GM12878 (cell line): Measurements from ENCODE around the gene FKBP6. TPM values are rescaled to one million over a fixed set of nuclear protein-coding genes. Genes with fewer than 3 reads are reported as not detected.

Experiments
- ATAC-seq: fragments of 200-7000 bp; cut with Tn5 transposase; 3 replicates; pipeline ENCODE4 v1.9.1; 2020; ENCODE audit warnings: mild to moderate bottlenecking, moderate library complexity
- BruUV-seq: library from RNA; stranded (reverse); fragments of 400-500 nt; replicated peaks from 2 replicates; lab custom pipeline; 2021; lab: Mats Ljungman, UMichigan
- CTCF ChIA-PET: fragments of 300-600 bp; sonication (Branson Sonifier 250); formaldehyde crosslinking; extraction: SDS; loops from one replicate; lab custom pipeline; 2021; ENCODE audit warnings: inconsistent platforms; lab: Yijun Ruan, JAX
- POLR2A ChIA-PET: fragments of 350-600 bp; formaldehyde crosslinking; extraction: SDS; loops from one replicate; lab custom pipeline; 2021; ENCODE audit warnings: inconsistent platforms; lab: Charles Lee
- RAD21 ChIA-PET: fragments of 300-600 bp; sonication (Branson Sonifier 250); formaldehyde crosslinking; loops from one replicate; lab custom pipeline; 2023; ENCODE audit warnings: antibody characterized with exemption; ENCODE audit not compliant: unreplicated experiment; lab: Charles Lee
- SMC1A ChIA-PET: fragments of 300-600 bp; sonication (Branson Sonifier 250); formaldehyde crosslinking; loops from one replicate; lab custom pipeline; 2023; ENCODE audit not compliant: unreplicated experiment, uncharacterized antibody; lab: Charles Lee
- DNase-seq: peaks from one replicate; pipeline ENCODE4 v3.0.0-alpha.2; 2011; ENCODE audit warnings: low read depth, low spot score
- FAIRE-seq: peaks from 3 replicates; lab custom pipeline; 2011; peaks lifted over from hg19 to GRCh38; lab: Jason Lieb, UNC
- H2AFZ ChIP-seq: 2 replicates; pipeline ENCODE4 v1.6.0; 2011; ENCODE audit warnings: low read depth, low read length, control low read depth; ENCODE audit not compliant: control insufficient read depth
- H3K27ac ChIP-seq: 2 replicates; pipeline ENCODE4 v1.5.1; 2011; ENCODE audit warnings: control low read depth; ENCODE audit not compliant: control insufficient read depth, insufficient read depth
- H3K27me3 ChIP-seq, 2 experiments: replicated peaks in 1 of 2; 2 replicates each; pipeline versions ENCODE4 v1.6.0 to v1.6.1; 2011; ENCODE audit warnings: low read length in 1 of 2; ENCODE audit not compliant: control insufficient read depth in 2 of 2, insufficient read depth in 2 of 2
- H3K36me3 ChIP-seq, 2 experiments: 2 replicates each; pipeline ENCODE4 v1.5.1; 2011; ENCODE audit warnings: low read length in 1 of 2; ENCODE audit not compliant: control insufficient read depth in 2 of 2, insufficient read depth in 2 of 2
- H3K4me1 ChIP-seq: 2 replicates; pipeline ENCODE4 v1.6.1; 2011; ENCODE audit warnings: mild to moderate bottlenecking, low read length, moderate library complexity, mixed read lengths; ENCODE audit not compliant: control insufficient read depth, insufficient read depth
- H3K4me2 ChIP-seq: 2 replicates; pipeline ENCODE4 v1.6.0; 2011; ENCODE audit warnings: control low read depth; ENCODE audit not compliant: control insufficient read depth, insufficient read depth
- H3K4me3 ChIP-seq: fragments of 200-600 bp; sonication (generic); 2 replicates; pipeline ENCODE4 v1.5.1; 2016
- H3K79me2 ChIP-seq: 2 replicates; pipeline ENCODE4 v1.6.0; 2011; ENCODE audit warnings: low read length; ENCODE audit not compliant: control insufficient read depth, insufficient read depth
- H3K9ac ChIP-seq: 2 replicates; pipeline ENCODE4 v1.8.0; 2011; ENCODE audit warnings: low read length, control low read depth, mixed read lengths; ENCODE audit not compliant: control insufficient read depth, insufficient read depth
- H3K9me3 ChIP-seq: replicated peaks from 3 replicates; pipeline ENCODE4 v1.5.1; 2011; ENCODE audit warnings: mild to moderate bottlenecking, low read length; ENCODE audit not compliant: control insufficient read depth, insufficient read depth
- H4K20me1 ChIP-seq: 2 replicates; pipeline ENCODE4 v1.6.0; 2011; ENCODE audit not compliant: control insufficient read depth, insufficient read depth
- POLR2A ChIP-seq: IDR thresholded peaks from 2 replicates; pipeline ENCODE4 v1.6.1; 2011; ENCODE audit warnings: low read depth, mild to moderate bottlenecking, low read length
- WGBS: methylation state at CpG from one replicate; pipeline ENCODE4 v1.1.6; 2016; ENCODE audit warnings: low lambda C conversion rate; ENCODE audit not compliant: insufficient replicate concordance, insufficient coverage; ENCODE audit errors: missing lambda C conversion rate; 5-methylcytosine and 5-hydroxymethylcytosine counted together
- in situ Hi-C: fragments of 300-500 bp; cut with MboI; formaldehyde crosslinking; loops from 9 replicates; pipeline ENCODE4 v1.14.3; 2018; ENCODE audit warnings: mixed read lengths
- intact Hi-C: fragments of 100-400 bp; cut with micrococcal nuclease; formaldehyde crosslinking; loops from one replicate; pipeline ENCODE4 v1.14.2; 2022; ENCODE audit not compliant: unreplicated experiment
- polyA plus RNA-seq, 11 experiments: library from polyadenylated mRNA; depleted of rRNA in 4 of 11; unstranded in 6 of 11; stranded (reverse) in 5 of 11; fragments of >200 nt; fragmentation: Nextera tagmentation in 4 of 11; fragmentation: Illumina TruSeq in 1 of 11; extraction: Ambion mirVana in 4 of 11; extraction: Trizol in 1 of 11; gene quantifications; 1 replicate in 1 of 11; 2 replicates in 10 of 11; pipeline versions ENCODE4 v1.2.1 to v1.2.3, GENCODE V29; 2011 to 2016; ENCODE audit warnings: inconsistent platforms in 2 of 11, missing spikeins in 2 of 11, low read depth in 1 of 11
- total RNA-seq, 4 experiments: library from RNA; depleted of rRNA in 3 of 4; stranded (reverse); fragments of >200 nt in 3 of 4; fragmentation: Illumina TruSeq in 1 of 4; extraction: Trizol in 1 of 4; gene quantifications; 2 replicates each; pipeline versions ENCODE4 v1.2.1 to v1.2.3, GENCODE V29; 2013 to 2021
- TF ChIP-seq, protein P1 (sequence below): fragments of 450-650 bp; conservative IDR thresholded peaks from 2 replicates; pipeline ENCODE4 v1.6.1; 2017; ENCODE audit warnings: mild to moderate bottlenecking, moderate library complexity
- TF ChIP-seq, protein P2 (sequence below): fragments of 450-650 bp; IDR thresholded peaks from 2 replicates; pipeline ENCODE4 v1.6.1; 2017; ENCODE audit warnings: mild to moderate bottlenecking, low read depth, inconsistent platforms; ENCODE audit not compliant: poor library complexity, severe bottlenecking

The FKBP6 gene
- total and polyA plus RNA-seq, 10 of the 15 experiments (the other 5 are each of a cell fraction or from before 2014, with no cell fraction given) = not detected

DNA sequence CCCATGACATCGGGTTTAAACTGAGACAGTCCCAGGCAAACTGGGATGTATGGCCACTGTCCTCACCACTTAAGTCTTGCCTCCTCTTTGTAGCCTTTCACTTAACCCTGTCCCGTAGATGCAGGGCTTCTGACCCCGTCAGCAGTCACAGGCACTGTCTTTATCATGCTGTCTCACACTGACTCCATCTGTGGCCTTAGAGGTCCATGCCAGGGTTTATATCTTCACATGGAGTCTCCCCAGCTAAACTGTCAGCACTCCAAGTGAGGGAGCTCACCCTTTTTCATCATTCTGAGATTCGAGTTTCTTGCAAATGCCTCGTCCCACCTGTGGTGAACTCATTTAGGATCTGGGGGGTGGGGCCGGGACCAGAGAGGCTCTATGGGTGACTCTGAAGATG is 2.8 kb downstream of the FKBP6 start:
- no peak for FAIRE-seq
- Histone ChIP-seq H4K20me1 (no peaks in the 10 kb centered on the region), H3K79me2 (no peaks in the 10 kb centered on the region), H3K9ac (no peak overlapping the region), H3K36me3 (no peaks in the 10 kb centered on the region), H3K27ac (no peak overlapping the region), H3K4me2 (no peak overlapping the region), H3K9me3 (no peaks in the 10 kb centered on the region), H3K27me3 (peaks cover 0 to 3% of the 10 kb centered on the region in 2 experiments; a peak in 2 of 4 replicates), H3K4me3 (no peak overlapping the region), H3K4me1 (no peaks in the 10 kb centered on the region), H2AFZ (no peak overlapping the region)
- no TSS peak for BruUV-seq
- in situ Hi-C loops = no loop called here
- RAD21 ChIA-PET = no interaction called here
- POLR2A ChIA-PET = interaction anchor here (0.6 kb wide), 1 partner anchor 8 kb away, joined by 3 read pairs; no protein-coding TSS in a partner anchor
- WGBS = 9% methylated on average over 6 of the region's 6 CpGs
- intact Hi-C loops = no loop called here
- TF ChIP-seq POLR2A = no peak
- TF ChIP-seq, protein P1, sequence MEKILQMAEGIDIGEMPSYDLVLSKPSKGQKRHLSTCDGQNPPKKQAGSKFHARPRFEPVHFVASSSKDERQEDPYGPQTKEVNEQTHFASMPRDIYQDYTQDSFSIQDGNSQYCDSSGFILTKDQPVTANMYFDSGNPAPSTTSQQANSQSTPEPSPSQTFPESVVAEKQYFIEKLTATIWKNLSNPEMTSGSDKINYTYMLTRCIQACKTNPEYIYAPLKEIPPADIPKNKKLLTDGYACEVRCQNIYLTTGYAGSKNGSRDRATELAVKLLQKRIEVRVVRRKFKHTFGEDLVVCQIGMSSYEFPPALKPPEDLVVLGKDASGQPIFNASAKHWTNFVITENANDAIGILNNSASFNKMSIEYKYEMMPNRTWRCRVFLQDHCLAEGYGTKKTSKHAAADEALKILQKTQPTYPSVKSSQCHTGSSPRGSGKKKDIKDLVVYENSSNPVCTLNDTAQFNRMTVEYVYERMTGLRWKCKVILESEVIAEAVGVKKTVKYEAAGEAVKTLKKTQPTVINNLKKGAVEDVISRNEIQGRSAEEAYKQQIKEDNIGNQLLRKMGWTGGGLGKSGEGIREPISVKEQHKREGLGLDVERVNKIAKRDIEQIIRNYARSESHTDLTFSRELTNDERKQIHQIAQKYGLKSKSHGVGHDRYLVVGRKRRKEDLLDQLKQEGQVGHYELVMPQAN = no peak
- TF ChIP-seq, protein P2, sequence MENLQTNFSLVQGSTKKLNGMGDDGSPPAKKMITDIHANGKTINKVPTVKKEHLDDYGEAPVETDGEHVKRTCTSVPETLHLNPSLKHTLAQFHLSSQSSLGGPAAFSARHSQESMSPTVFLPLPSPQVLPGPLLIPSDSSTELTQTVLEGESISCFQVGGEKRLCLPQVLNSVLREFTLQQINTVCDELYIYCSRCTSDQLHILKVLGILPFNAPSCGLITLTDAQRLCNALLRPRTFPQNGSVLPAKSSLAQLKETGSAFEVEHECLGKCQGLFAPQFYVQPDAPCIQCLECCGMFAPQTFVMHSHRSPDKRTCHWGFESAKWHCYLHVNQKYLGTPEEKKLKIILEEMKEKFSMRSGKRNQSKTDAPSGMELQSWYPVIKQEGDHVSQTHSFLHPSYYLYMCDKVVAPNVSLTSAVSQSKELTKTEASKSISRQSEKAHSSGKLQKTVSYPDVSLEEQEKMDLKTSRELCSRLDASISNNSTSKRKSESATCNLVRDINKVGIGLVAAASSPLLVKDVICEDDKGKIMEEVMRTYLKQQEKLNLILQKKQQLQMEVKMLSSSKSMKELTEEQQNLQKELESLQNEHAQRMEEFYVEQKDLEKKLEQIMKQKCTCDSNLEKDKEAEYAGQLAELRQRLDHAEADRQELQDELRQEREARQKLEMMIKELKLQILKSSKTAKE = no peak
- no peak for DNase-seq
- CTCF ChIA-PET = no interaction called here
- SMC1A ChIA-PET = no interaction called here
- no peak for ATAC-seq
